Prostate gland (tissue), 2 donors: ENCODE results near the gene ITGA3.

ENCODE experiments used
- CTCF ChIP-seq, 4 experiments: fragments of 200-600 bp in 2 of 4; fragments of 450-650 bp in 2 of 4; sonication (generic) in 2 of 4; IDR thresholded peaks; 1 replicate in 3 of 4; 2 replicates in 1 of 4; pipeline ENCODE4 v1.5.1; 2016 to 2019; ENCODE audit warnings: antibody characterized with exemption in 4 of 4, mild to moderate bottlenecking in 2 of 4, moderate library complexity in 2 of 4
- POLR2A ChIP-seq: fragments of 450-650 bp; IDR thresholded peaks from one replicate; pipeline ENCODE4 v1.6.1; 2016; ENCODE audit warnings: antibody characterized with exemption, mild to moderate bottlenecking
- POLR2AphosphoS5 ChIP-seq: sonication (generic); formaldehyde crosslinking; IDR thresholded peaks from one replicate; pipeline ENCODE4 v1.6.1; 2017; ENCODE audit warnings: antibody characterized with exemption

GRCh38 chr17:50094243-50094752, 38.4 kb downstream of the ITGA3 start:
- peak; percentile 89 to 97 (median 94) for TF ChIP-seq CTCF (IDR thresholded peaks at IDR 0.05)
- no peak for TF ChIP-seq POLR2A
- peak; percentile 70 for TF ChIP-seq POLR2AphosphoS5
